ENCODE data around the gene IL27RA.

GRCh38 chr19:14027856-14028450, 3.6 kb upstream of the IL27RA start, which contains the start of gene RLN3:
- no peak for TF ChIP-seq CTCF (conservative IDR thresholded peaks at IDR 0.05; ENCODE audit: low read length)
- no peak for TF ChIP-seq EZH2phosphoT487 (IDR thresholded peaks at IDR 0.05; ENCODE audit: borderline replicate concordance, low read depth, low read length)

All from OCI-LY7 (cell line).